HG03521 (cell line): ENCODE measurements around the gene SPAG4.

Experiments
- ATAC-seq: cut with Tn5 transposase; IDR thresholded peaks from one replicate; pipeline ENCODE4 v1.9.1; 2021; ENCODE audit warnings: mild to moderate bottlenecking, moderate library complexity; ENCODE audit not compliant: unreplicated experiment

SPAG4 gene

GRCh38 chr20:35619196-35620095, 3.8 kb downstream of the SPAG4 start:
- peak; percentile 21 for ATAC-seq

- ATAC-seq, result no peak
Measured at GRCh38 chr20:35620818-35621559, 5.4 kb downstream of the SPAG4 start.

GRCh38 chr20:35621560-35621946, 5.9 kb downstream of the SPAG4 start:
- ATAC-seq, result no peak

GRCh38 chr20:35625584-35626385, 10.2 kb downstream of the SPAG4 start:
- no peak for ATAC-seq

GRCh38 chr20:35626386-35627001, 10.9 kb downstream of the SPAG4 start:
- ATAC-seq, result no peak

GRCh38 chr20:35627121-35627520, 11.5 kb downstream of the SPAG4 start:
- ATAC-seq, result no peak

- ATAC-seq, result no peak
Measured at GRCh38 chr20:35629427-35630145, 14.0 kb downstream of the SPAG4 start.

- ATAC-seq, result no peak
Measured at GRCh38 chr20:35630636-35631035, 15.0 kb downstream of the SPAG4 start.

- no peak for ATAC-seq
Measured at GRCh38 chr20:35632539-35633115, 17.0 kb downstream of the SPAG4 start.

- ATAC-seq, result no peak
Measured at GRCh38 chr20:35635652-35636051, 20.0 kb downstream of the SPAG4 start.

- no peak for ATAC-seq
Measured at GRCh38 chr20:35636095-35636494, 20.5 kb downstream of the SPAG4 start.

GRCh38 chr20:35637276-35637675, 21.6 kb downstream of the SPAG4 start:
- no peak for ATAC-seq

- ATAC-seq, result no peak
Measured at GRCh38 chr20:35638751-35639150, 23.1 kb downstream of the SPAG4 start.

- ATAC-seq, result no peak
Measured at GRCh38 chr20:35640724-35641123, 25.1 kb downstream of the SPAG4 start.

GRCh38 chr20:35641743-35642142, 26.1 kb downstream of the SPAG4 start:
- no peak for ATAC-seq

GRCh38 chr20:35643045-35643444, 27.4 kb downstream of the SPAG4 start:
- ATAC-seq, result no peak

GRCh38 chr20:35644806-35645205, 29.2 kb downstream of the SPAG4 start:
- ATAC-seq, result no peak

GRCh38 chr20:35648836-35649235, 33.2 kb downstream of the SPAG4 start:
- ATAC-seq, result no peak

GRCh38 chr20:35650632-35651031, 35.0 kb downstream of the SPAG4 start:
- no peak for ATAC-seq

GRCh38 chr20:35651958-35652357, 36.3 kb downstream of the SPAG4 start:
- ATAC-seq, result no peak
